ENCODE results near the gene TTC21A. TPM values are rescaled to one million over a fixed set of nuclear protein-coding genes. Genes with fewer than 3 reads are reported as not detected.
A peak's percentile ranks its signal among the peaks of the same experiment; 100 is the strongest.

TTC21A gene
- total RNA-seq, 1 experiment from 2014 or later: 7.7 TPM

DNA sequence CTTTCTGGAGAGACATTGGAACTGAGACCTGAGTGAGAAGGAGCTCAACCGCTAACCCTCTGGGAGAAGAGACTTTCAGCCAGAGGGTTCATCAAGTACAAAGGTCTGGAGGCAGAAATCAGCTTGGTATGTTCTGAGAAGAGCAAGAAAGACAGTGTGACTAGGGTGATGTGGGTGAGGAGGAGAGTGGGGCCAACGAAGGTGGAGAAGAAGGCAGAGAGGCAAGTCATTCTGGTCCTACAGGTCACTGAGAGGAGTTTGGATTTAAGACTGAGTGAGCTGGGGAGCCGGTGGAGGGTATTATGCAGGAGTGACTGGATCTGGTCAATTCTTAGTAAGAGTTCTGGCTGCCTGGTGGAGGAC is 72.7 kb downstream of the TTC21A start:
- BruUV-seq (replicated peaks): no TSS peak
- ATAC-seq: no peak; the same call in 1 of the 2 replicates
- in situ Hi-C loops (cut with HindIII; ENCODE audit: low pct_unique_long_range_greater_than_20kb, low sequenced_read_pairs) (no loop called here), intact Hi-C loops (cut with micrococcal nuclease; ENCODE audit: unreplicated experiment) (no loop called here)
- Histone ChIP-seq H3K27me3 (ENCODE audit: control insufficient read depth, insufficient read depth, low read length) (no peaks in the 10 kb centered on the region), H3K36me3 (ENCODE audit: control insufficient read depth, insufficient read depth, low read length) (no peaks in the 10 kb centered on the region), H3K27ac (ENCODE audit: low read length) (no peak overlapping the region), H3K4me3 (ENCODE audit: low read depth in 2 of 2, low read length in 2 of 2) (peak overlapping the region; percentile 41 to 53), H3K4me1 (ENCODE audit: control insufficient read depth, insufficient read depth, low read length) (peaks cover 11% of the 10 kb centered on the region), H3K9me3 (ENCODE audit: control insufficient read depth, insufficient read depth, low read depth, low read length) (no peaks in the 10 kb centered on the region)
- TF ChIP-seq SIN3A (IDR thresholded peaks at IDR 0.05; ENCODE audit: borderline replicate concordance, insufficient read depth, low read depth, low read length) (no peak), POLR2AphosphoS5 (IDR thresholded peaks at IDR 0.05; ENCODE audit: low read depth, low read length) (no peak), TCF7L2 (IDR thresholded peaks at IDR 0.05; ENCODE audit: low read depth, low read length) (no peak), REST (IDR thresholded peaks at IDR 0.05; ENCODE audit: insufficient read depth in 1 of 2, low read depth in 2 of 2, low read length in 1 of 2) (no peak)
- TF ChIP-seq, protein P1, sequence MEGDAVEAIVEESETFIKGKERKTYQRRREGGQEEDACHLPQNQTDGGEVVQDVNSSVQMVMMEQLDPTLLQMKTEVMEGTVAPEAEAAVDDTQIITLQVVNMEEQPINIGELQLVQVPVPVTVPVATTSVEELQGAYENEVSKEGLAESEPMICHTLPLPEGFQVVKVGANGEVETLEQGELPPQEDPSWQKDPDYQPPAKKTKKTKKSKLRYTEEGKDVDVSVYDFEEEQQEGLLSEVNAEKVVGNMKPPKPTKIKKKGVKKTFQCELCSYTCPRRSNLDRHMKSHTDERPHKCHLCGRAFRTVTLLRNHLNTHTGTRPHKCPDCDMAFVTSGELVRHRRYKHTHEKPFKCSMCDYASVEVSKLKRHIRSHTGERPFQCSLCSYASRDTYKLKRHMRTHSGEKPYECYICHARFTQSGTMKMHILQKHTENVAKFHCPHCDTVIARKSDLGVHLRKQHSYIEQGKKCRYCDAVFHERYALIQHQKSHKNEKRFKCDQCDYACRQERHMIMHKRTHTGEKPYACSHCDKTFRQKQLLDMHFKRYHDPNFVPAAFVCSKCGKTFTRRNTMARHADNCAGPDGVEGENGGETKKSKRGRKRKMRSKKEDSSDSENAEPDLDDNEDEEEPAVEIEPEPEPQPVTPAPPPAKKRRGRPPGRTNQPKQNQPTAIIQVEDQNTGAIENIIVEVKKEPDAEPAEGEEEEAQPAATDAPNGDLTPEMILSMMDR (IDR thresholded peaks at IDR 0.05): no peak
- DNase-seq (ENCODE audit: low read depth, low spot score): no peak
- POLR2A ChIA-PET: no interaction called here
- CTCF ChIA-PET: no interaction called here

- DNase-seq (ENCODE audit: low read depth, low spot score) (no peak), ATAC-seq (peak; percentile 85)
- in situ Hi-C loops (cut with HindIII; ENCODE audit: low pct_unique_long_range_greater_than_20kb, low sequenced_read_pairs): no loop called here
- Histone ChIP-seq H3K4me1 (ENCODE audit: control insufficient read depth, insufficient read depth, low read length) (peaks cover 11% of the 10 kb centered on the region), H3K27ac (ENCODE audit: low read length) (no peak overlapping the region), H3K27me3 (ENCODE audit: control insufficient read depth, insufficient read depth, low read length) (no peaks in the 10 kb centered on the region), H3K36me3 (ENCODE audit: control insufficient read depth, insufficient read depth, low read length) (no peaks in the 10 kb centered on the region), H3K4me3 (ENCODE audit: low read depth in 2 of 2, low read length in 2 of 2) (peak overlapping the region; percentile 41 to 53), H3K9me3 (ENCODE audit: control insufficient read depth, insufficient read depth, low read depth, low read length) (no peaks in the 10 kb centered on the region)
- TF ChIP-seq TCF7L2 (IDR thresholded peaks at IDR 0.05; ENCODE audit: low read depth, low read length): no peak
- no peak for TF ChIP-seq REST (IDR thresholded peaks at IDR 0.05; ENCODE audit: insufficient read depth in 1 of 2, low read depth in 2 of 2, low read length in 1 of 2)
- no peak for TF ChIP-seq POLR2AphosphoS5 (IDR thresholded peaks at IDR 0.05; ENCODE audit: low read depth, low read length)
- TF ChIP-seq, protein P1 (IDR thresholded peaks at IDR 0.05): no peak
- no peak for TF ChIP-seq SIN3A (IDR thresholded peaks at IDR 0.05; ENCODE audit: borderline replicate concordance, insufficient read depth, low read depth, low read length)
- ChIA-PET POLR2A (no interaction called here), CTCF (no interaction called here)
- no TSS peak for BruUV-seq (replicated peaks)
- intact Hi-C loops (cut with micrococcal nuclease; ENCODE audit: unreplicated experiment): no loop called here
These were observed 73.3 kb downstream of the TTC21A start for GRCh38 chr3:39180546-39181346.

All from Panc1 (cell line).